Cardiac muscle cell (in vitro differentiated cells and primary cell): ENCODE data around the gene ARMC10. TPM values are rescaled to one million over a fixed set of nuclear protein-coding genes. Genes with fewer than 3 reads are reported as not detected.

Source experiments
- DNase-seq, 2 donors: peaks; one replicate each; pipeline versions ENCODE4 v3.0.0 to v3.0.0-alpha.2; 2010 to 2017; ENCODE audit warnings: low read depth in 1 of 2, low spot score in 1 of 2
- H3K27ac ChIP-seq: fragments of 200-600 bp; sonication (generic); 2 replicates; pipeline ENCODE4 v1.5.1; 2016
- H3K27me3 ChIP-seq: fragments of 200-600 bp; sonication (generic); 2 replicates; pipeline ENCODE4 v1.6.0; 2016; ENCODE audit warnings: control low read depth
- H3K36me3 ChIP-seq: fragments of 200-600 bp; sonication (generic); 2 replicates; pipeline ENCODE4 v1.5.1; 2016; ENCODE audit warnings: control low read depth
- H3K4me1 ChIP-seq: fragments of 200-600 bp; sonication (generic); 2 replicates; pipeline ENCODE4 v1.8.1; 2017; ENCODE audit warnings: low read depth, mild to moderate bottlenecking, mixed run types
- H3K4me3 ChIP-seq: fragments of 200-600 bp; sonication (generic); 2 replicates; pipeline ENCODE4 v1.5.1; 2016; ENCODE audit warnings: mild to moderate bottlenecking
- H3K9me3 ChIP-seq: fragments of 200-600 bp; sonication (generic); 2 replicates; pipeline ENCODE4 v1.5.1; 2017; ENCODE audit warnings: low read depth, mild to moderate bottlenecking, control low read depth
- CTCF ChIP-seq: IDR thresholded peaks from 2 replicates; pipeline ENCODE4 v1.5.1; 2012; ENCODE audit warnings: low read depth, mild to moderate bottlenecking, low read length
- polyA plus RNA-seq: library from polyadenylated mRNA; unstranded; fragments of >200 nt; fragmentation: Nextera tagmentation; extraction: Ambion mirVana; gene quantifications from 2 replicates; pipeline ENCODE4 v1.2.1, GENCODE V29; 2016
- total RNA-seq: library from RNA; depleted of rRNA; stranded (reverse); fragments of >200 nt; gene quantifications from 2 replicates; pipeline ENCODE4 v1.2.3, GENCODE V29; 2016

Gene ARMC10
- total and polyA plus RNA-seq, 2 experiments from 2014 or later: 29.7 to 38.4 TPM

- no peaks in the 10 kb centered on the region for H3K9me3 ChIP-seq
- no peak for DNase-seq
- TF ChIP-seq CTCF: no peak
- peaks cover 8% of the 10 kb centered on the region for H3K36me3 ChIP-seq
- no peak overlapping the region for H3K27ac ChIP-seq
- no peaks in the 10 kb centered on the region for H3K4me1 ChIP-seq
- H3K27me3 ChIP-seq: no peaks in the 10 kb centered on the region
- H3K4me3 ChIP-seq: no peak overlapping the region
Observed at GRCh38 chr7:103121641-103122040, 46.7 kb downstream of the ARMC10 start.

- Histone ChIP-seq H3K36me3 (peaks cover 15% of the 10 kb centered on the region), H3K27ac (no peak overlapping the region), H3K9me3 (no peaks in the 10 kb centered on the region), H3K4me3 (no peak overlapping the region), H3K4me1 (no peaks in the 10 kb centered on the region), H3K27me3 (no peaks in the 10 kb centered on the region)
- no peak for DNase-seq
- TF ChIP-seq CTCF: no peak
Observed at GRCh38 chr7:103123529-103123928, 48.6 kb downstream of the ARMC10 start.

GRCh38 chr7:103124429-103124979 is 49.6 kb downstream of the ARMC10 start:
- no peak for DNase-seq
- no peaks in the 10 kb centered on the region for H3K27me3 ChIP-seq
- no peak overlapping the region for H3K4me3 ChIP-seq
- peaks cover 11% of the 10 kb centered on the region for H3K36me3 ChIP-seq
- no peaks in the 10 kb centered on the region for H3K4me1 ChIP-seq
- H3K27ac ChIP-seq: no peak overlapping the region
- TF ChIP-seq CTCF: no peak
- H3K9me3 ChIP-seq: no peaks in the 10 kb centered on the region

GRCh38 chr7:103127006-103127405 is 52.1 kb downstream of the ARMC10 start:
- TF ChIP-seq CTCF: no peak

GRCh38 chr7:103129702-103130549 is 55.0 kb downstream of the ARMC10 start:
- Histone ChIP-seq H3K9me3 (no peaks in the 10 kb centered on the region), H3K27ac (no peak overlapping the region), H3K4me3 (no peak overlapping the region), H3K27me3 (no peaks in the 10 kb centered on the region), H3K36me3 (peaks cover 9% of the 10 kb centered on the region), H3K4me1 (no peaks in the 10 kb centered on the region)
- no peak for DNase-seq
- TF ChIP-seq CTCF: no peak

More at GRCh38 chr7:103127006-103127405, 52.1 kb downstream of the ARMC10 start:
- Histone ChIP-seq H3K27ac (no peak overlapping the region), H3K4me1 (no peaks in the 10 kb centered on the region), H3K9me3 (no peaks in the 10 kb centered on the region), H3K27me3 (no peaks in the 10 kb centered on the region), H3K4me3 (no peak overlapping the region), H3K36me3 (peaks cover 9% of the 10 kb centered on the region)
- no peak for DNase-seq
